Stimulated activated CD4-positive, alpha-beta T cell treated with anti-CD3 and anti-CD28 coated beads, Interleukin-1b, Interleukin-23, amount 100 ng/mL, for 24 hours (primary cell): Measurements from ENCODE around the gene GSTP1.
"Not testable (repeated sequence)": the region's sequence is repeated elsewhere in the genome, so short reads cannot be mapped to it uniquely, and the experiment has no call there.

Experiments
- DNase-seq, 4 experiments: peaks; one replicate each; pipeline ENCODE4 v3.0.0-alpha.2; 2020; ENCODE audit warnings: low read depth in 4 of 4, low spot score in 1 of 4

GSTP1 gene

DNA sequence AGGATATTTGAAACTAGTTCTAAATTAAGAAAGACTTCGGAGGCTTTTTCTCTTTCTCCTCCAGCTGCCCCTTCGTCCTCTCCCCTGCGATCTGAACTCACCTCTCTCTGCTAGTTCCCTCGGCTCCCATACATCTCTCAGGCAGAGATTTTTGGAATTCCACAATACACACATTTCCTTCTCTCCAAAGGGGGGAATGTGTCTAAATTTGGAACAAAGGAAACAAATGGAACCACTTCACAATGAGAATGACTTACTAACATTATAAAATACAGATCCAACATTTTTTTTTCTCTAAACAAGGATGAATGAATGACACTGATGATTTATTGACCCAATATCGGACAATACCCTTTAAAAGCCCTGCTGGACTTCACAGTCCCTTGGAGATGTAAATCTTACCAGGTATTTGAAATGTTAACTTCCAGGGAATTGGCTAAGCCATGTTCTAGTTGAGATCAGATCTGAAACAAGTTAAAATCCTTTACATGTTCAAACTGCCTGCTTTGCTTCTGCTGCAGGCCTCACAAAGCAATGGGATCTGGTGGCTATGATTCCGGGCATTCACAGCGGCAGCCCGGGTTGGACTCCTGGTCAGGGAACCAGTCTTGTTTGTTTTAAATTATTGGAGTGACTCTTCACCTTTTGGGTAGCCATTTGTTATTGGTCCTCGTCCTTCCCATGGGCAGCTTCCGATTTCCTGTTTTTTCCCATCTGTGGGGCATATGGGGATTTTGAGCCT is 20.5 kb upstream of the GSTP1 start:
- DNase-seq: no peak

DNA sequence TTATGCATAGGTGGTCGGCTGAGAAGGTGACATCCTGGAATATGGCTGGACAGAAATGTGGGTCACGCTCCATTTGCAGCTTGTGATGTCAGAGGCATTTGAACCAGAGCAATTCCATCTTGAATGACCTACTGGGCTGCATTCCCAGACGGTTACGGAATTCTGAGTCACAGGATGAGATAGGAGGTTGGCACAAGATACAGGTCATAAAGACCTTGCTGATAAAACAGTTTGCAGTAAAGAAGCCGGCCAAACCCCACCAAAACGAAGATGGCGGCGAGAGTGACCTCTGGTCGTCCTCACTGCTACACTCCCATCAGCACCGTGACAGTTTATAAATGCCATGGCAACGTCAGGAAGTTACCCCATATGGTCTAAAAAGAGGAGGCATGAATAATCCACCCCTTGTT is 19.9 kb upstream of the GSTP1 start:
- not testable (repeated sequence) for DNase-seq

DNA sequence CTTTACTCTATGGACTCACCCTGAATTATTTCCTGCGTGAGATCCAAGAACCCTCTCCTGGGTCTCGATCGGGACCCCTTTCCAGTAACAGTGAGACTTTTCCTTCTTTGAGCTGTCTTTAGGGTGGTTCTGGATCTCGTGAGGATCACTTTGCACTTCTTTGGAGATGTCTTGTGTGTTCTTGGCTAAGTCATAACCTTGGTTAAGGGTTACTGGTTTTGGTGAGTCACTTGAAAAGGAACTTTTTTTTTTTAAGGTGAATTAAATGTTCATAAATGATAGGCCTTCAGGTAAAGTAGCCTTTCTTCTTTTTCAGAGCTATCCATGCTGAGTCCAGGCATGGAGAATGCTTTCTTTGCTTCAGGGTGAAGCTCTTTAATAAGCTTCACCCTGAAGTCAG is 19.4 kb upstream of the GSTP1 start:
- no peak for DNase-seq

GRCh38 chr11:67571443-67571842 is 12.2 kb upstream of the GSTP1 start:
- DNase-seq: no peak

GRCh38 chr11:67572305-67572704 is 11.3 kb upstream of the GSTP1 start:
- no peak for DNase-seq

- no peak for DNase-seq
These were observed 10.7 kb upstream of the GSTP1 start for GRCh38 chr11:67572747-67573419.

DNA sequence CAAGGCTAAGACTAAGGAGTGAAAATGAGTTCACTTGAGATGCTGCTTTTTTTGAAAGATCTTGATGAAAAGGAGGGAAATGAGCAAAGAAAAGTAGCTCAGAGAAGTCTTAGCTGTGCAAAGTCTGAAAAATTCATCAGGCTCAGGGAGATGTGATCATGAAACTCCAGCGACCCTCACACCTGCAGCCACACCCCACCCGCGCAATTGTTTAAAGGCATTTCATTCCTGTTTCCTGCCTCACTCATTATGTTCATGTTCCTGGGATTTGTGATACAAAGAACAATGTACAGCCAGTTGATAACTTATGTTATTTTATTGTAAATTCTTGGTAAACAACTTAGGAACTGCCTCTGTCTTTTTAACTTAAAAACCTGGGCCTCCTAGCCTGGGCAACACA is 8.7 kb upstream of the GSTP1 start:
- no peak for DNase-seq

GRCh38 chr11:67576735-67577475 is 6.7 kb upstream of the GSTP1 start:
- no peak for DNase-seq

DNA sequence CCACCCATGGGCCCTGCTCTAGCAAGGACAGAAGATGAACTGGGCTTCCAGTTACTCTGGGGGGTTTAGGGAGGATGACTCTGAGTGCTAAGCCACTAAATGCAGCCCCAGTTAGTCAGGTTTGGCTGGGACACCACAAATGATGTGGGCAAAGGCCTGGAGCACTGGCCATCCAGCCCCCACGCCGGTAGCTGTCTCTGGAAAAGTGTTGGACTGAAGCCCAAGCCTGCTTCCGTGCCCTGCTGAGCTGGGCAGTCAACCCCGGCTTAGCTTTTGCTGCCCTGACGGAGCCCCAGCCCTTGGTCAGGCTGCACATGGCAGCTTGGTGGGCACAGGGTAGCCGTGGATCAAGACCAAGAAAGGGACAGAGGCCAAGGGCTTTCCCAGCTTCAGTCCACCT is 5.7 kb upstream of the GSTP1 start:
- DNase-seq: no peak

GRCh38 chr11:67581469-67581868 is 2.1 kb upstream of the GSTP1 start:
- DNase-seq: no peak

- no peak for DNase-seq
These were observed 1.6 kb upstream of the GSTP1 start for GRCh38 chr11:67582011-67582410.

DNA sequence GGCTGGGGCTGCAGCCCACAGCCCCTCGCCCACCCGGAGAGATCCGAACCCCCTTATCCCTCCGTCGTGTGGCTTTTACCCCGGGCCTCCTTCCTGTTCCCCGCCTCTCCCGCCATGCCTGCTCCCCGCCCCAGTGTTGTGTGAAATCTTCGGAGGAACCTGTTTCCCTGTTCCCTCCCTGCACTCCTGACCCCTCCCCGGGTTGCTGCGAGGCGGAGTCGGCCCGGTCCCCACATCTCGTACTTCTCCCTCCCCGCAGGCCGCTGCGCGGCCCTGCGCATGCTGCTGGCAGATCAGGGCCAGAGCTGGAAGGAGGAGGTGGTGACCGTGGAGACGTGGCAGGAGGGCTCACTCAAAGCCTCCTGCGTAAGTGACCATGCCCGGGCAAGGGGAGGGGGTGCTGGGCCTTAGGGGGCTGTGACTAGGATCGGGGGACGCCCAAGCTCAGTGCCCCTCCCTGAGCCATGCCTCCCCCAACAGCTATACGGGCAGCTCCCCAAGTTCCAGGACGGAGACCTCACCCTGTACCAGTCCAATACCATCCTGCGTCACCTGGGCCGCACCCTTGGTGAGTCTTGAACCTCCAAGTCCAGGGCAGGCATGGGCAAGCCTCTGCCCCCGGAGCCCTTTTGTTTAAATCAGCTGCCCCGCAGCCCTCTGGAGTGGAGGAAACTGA is 731 bp downstream of the GSTP1 start:
- DNase-seq: peak in 1 of 4 experiments; percentile 28

DNA sequence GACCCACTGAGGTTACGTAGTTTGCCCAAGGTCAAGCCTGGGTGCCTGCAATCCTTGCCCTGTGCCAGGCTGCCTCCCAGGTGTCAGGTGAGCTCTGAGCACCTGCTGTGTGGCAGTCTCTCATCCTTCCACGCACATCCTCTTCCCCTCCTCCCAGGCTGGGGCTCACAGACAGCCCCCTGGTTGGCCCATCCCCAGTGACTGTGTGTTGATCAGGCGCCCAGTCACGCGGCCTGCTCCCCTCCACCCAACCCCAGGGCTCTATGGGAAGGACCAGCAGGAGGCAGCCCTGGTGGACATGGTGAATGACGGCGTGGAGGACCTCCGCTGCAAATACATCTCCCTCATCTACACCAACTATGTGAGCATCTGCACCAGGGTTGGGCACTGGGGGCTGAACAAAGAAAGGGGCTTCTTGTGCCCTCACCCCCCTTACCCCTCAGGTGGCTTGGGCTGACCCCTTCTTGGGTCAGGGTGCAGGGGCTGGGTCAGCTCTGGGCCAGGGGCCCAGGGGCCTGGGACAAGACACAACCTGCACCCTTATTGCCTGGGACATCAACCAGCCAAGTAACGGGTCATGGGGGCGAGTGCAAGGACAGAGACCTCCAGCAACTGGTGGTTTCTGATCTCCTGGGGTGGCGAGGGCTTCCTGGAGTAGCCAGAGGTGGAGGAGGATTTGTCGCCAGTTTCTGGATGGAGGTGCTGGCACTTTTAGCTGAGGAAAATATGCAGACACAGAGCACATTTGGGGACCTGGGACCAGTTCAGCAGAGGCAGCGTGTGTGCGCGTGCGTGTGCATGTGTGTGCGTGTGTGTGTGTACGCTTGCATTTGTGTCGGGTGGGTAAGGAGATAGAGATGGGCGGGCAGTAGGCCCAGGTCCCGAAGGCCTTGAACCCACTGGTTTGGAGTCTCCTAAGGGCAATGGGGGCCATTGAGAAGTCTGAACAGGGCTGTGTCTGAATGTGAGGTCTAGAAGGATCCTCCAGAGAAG is 1.6 kb downstream of the GSTP1 start:
- no peak for DNase-seq

DNA sequence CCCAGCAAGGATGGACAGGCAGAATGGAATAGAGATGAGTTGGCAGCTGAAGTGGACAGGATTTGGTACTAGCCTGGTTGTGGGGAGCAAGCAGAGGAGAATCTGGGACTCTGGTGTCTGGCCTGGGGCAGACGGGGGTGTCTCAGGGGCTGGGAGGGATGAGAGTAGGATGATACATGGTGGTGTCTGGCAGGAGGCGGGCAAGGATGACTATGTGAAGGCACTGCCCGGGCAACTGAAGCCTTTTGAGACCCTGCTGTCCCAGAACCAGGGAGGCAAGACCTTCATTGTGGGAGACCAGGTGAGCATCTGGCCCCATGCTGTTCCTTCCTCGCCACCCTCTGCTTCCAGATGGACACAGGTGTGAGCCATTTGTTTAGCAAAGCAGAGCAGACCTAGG is 2.3 kb downstream of the GSTP1 start:
- no peak for DNase-seq

DNA sequence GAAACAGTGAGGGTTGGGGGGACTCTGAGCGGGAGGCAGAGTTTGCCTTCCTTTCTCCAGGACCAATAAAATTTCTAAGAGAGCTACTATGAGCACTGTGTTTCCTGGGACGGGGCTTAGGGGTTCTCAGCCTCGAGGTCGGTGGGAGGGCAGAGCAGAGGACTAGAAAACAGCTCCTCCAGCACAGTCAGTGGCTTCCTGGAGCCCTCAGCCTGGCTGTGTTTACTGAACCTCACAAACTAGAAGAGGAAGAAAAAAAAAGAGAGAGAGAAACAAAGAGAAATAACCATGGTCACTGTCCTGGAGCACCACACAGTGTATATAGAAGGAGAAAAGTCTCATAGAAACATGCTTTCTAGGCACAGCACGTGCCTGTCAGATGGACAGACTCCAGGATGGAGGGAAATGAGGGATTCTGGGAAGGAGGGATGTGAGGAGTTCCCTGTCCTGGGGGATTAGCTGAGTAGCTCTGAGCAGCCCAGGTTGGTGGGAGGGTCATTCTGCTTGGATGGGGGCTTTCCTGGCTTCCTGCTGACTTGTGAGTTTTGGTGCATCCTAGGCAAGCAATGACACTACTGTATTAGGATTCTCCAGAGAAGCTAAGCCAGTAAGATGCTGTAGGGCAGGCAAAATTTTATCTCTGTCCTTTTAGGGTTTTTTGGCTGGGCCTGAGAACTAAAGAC is 3.1 kb downstream of the GSTP1 start:
- no peak for DNase-seq

GRCh38 chr11:67588136-67588503 is 4.5 kb downstream of the GSTP1 start:
- DNase-seq: no peak

GRCh38 chr11:67588899-67589415 is 5.3 kb downstream of the GSTP1 start:
- not testable (repeated sequence) for DNase-seq

DNA sequence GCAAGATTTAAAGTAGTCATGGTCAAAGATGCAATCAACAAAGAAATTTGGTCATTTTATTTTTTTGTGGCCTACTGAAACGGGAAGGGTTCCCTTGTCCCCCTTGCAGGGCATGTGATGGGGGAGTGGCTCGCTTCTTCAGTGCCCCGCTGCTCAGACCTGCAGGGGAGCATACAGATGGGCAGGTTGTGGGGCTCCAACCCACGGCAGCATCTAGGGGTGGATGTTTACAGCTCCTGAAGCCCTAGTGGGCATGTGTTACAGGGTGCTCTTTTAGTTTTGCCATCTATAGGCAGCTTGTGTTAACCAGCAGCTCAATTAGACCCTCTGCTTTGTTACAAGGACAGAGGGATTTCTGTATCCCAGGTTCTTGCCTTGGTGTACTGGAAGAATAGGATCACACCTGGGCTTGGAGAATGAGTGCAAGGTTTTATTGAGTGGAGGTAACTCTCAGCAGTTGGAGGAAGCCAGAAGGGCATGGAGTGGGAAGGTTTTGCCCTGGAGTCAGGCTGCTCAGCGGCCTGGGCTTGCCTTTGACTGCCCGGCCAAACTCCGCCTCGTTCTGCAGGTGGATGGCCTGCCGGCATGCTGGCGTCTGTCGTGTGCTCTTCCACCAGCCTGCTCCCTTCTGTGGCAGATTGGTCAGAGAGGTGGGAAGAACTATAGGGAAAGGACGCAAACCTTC is 9.4 kb downstream of the GSTP1 start:
- DNase-seq: no peak

DNA sequence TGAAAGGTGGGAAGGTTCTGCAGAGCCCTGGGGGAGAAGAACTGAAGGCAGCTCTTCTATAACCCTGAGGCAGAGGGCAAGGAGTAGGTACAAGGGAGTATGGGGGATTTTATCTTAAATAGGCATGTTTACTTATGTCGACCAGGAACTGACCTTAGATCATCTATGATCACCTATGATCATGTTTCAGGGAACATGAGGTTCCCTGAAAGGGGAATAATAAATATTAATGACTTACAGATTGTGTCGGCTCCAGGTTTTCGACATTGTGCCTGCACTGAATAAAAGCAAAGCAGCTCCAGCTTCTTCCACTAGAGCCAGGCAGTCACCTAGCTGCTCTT is 9.9 kb downstream of the GSTP1 start:
- no peak for DNase-seq
